WERI-Rb-1 (cell line): ENCODE data around the gene SSTR4.

ENCODE experiments used
- DNase-seq: peaks from one replicate; pipeline ENCODE4 v3.0.0-alpha.2; 2020
- H3K27ac ChIP-seq: fragments of 250-450 bp; sonication (Bioruptor Pico); 2 replicates; pipeline ENCODE4 v1.5.1; 2020; ENCODE audit warnings: mild to moderate bottlenecking, moderate library complexity
- H3K27me3 ChIP-seq: fragments of 250-450 bp; sonication (Bioruptor Pico); 2 replicates; pipeline ENCODE4 v1.5.1; 2021; ENCODE audit warnings: mild to moderate bottlenecking, low read depth, moderate library complexity; ENCODE audit not compliant: insufficient read depth, severe bottlenecking
- H3K36me3 ChIP-seq: fragments of 250-450 bp; sonication (Bioruptor Pico); 2 replicates; pipeline ENCODE4 v1.5.1; 2020; ENCODE audit warnings: mild to moderate bottlenecking, moderate library complexity
- H3K4me3 ChIP-seq: 2 replicates; pipeline ENCODE4 v1.5.1; 2011; ENCODE audit warnings: low read depth, mild to moderate bottlenecking, control low read depth, low read length
- H3K9me3 ChIP-seq: fragments of 250-450 bp; sonication (Bioruptor Pico); 2 replicates; pipeline ENCODE4 v1.5.1; 2021; ENCODE audit warnings: mild to moderate bottlenecking, moderate library complexity; ENCODE audit not compliant: severe bottlenecking
- CTCF ChIP-seq: IDR thresholded peaks from 2 replicates; pipeline ENCODE4 v1.5.1; 2011; ENCODE audit warnings: low read depth, mild to moderate bottlenecking, control low read depth, inconsistent platforms, low read length

The SSTR4 gene

DNA sequence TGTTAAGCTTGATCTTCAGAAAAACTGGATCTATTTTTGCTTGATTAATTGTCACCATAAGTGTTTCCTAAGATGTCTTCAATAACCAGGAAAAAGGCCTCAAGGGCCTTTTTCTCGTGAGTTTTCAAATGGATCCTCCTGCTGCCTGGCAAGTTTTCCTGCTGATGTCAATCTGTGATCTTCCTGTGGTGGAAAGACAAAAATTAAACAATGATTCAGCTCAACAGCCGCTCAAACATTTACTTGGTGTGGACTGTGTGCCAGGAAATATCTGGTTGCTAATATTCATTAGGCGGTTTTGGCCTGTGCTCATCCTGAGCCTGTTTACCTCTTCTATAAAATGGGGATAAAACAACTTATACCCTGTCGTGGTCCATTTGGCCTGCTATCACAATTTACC, 35.4 kb upstream of the SSTR4 start:
- no peak overlapping the region for H3K27ac ChIP-seq
- no peak for TF ChIP-seq CTCF

GRCh38 chr20:23000232-23000947, 34.7 kb upstream of the SSTR4 start:
- H3K36me3 ChIP-seq, result no peaks in the 10 kb centered on the region
- H3K27me3 ChIP-seq, result peaks cover 94% of the 10 kb centered on the region
- TF ChIP-seq CTCF, result no peak
- DNase-seq, result no peak
- no peak overlapping the region for H3K27ac ChIP-seq
- H3K9me3 ChIP-seq, result no peaks in the 10 kb centered on the region
- H3K4me3 ChIP-seq, result no peak overlapping the region

More for the DNA sequence above, 35.4 kb upstream of the SSTR4 start:
- no peak for DNase-seq
- H3K4me3 ChIP-seq, result no peak overlapping the region
- H3K9me3 ChIP-seq, result no peaks in the 10 kb centered on the region
- peaks cover 93% of the 10 kb centered on the region for H3K27me3 ChIP-seq
- H3K36me3 ChIP-seq, result no peaks in the 10 kb centered on the region

- DNase-seq, result no peak
These were observed 32.8 kb upstream of the SSTR4 start for GRCh38 chr20:23002276-23002675.

DNA sequence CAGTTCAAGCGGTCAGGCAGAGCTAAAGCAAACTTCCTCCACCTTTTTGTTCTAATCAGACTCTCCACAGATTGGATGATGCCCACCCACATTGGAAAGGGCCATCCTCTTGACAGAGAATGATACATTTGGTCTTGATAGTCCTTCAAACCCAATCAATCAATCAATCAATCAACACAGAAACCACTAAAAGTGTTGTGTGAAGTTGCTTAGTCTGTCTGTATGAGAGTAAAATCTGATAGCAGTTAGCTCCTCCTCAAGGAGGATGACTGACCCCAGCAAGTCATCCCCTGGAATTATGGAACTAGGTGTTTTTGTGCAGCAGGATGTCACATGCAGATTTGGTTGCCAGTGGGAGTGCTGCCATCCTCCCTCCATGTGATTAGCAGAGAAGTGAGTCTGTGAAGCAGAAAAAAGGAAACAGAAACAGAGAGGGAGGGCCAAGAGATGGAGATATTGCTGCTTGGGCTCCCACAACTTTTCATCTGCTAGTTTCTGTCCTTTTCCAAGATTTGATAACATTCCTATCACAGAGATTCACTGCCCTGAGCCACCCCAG, 32.0 kb upstream of the SSTR4 start:
- Histone ChIP-seq H3K27ac (no peak overlapping the region), H3K27me3 (peaks cover 77% of the 10 kb centered on the region), H3K9me3 (no peaks in the 10 kb centered on the region), H3K4me3 (no peak overlapping the region), H3K36me3 (no peaks in the 10 kb centered on the region)
- DNase-seq, result no peak
- no peak for TF ChIP-seq CTCF

More at GRCh38 chr20:23002276-23002675, 32.8 kb upstream of the SSTR4 start:
- Histone ChIP-seq H3K36me3 (no peaks in the 10 kb centered on the region), H3K9me3 (no peaks in the 10 kb centered on the region), H3K4me3 (no peak overlapping the region), H3K27me3 (peaks cover 81% of the 10 kb centered on the region), H3K27ac (no peak overlapping the region)
- TF ChIP-seq CTCF, result no peak

DNA sequence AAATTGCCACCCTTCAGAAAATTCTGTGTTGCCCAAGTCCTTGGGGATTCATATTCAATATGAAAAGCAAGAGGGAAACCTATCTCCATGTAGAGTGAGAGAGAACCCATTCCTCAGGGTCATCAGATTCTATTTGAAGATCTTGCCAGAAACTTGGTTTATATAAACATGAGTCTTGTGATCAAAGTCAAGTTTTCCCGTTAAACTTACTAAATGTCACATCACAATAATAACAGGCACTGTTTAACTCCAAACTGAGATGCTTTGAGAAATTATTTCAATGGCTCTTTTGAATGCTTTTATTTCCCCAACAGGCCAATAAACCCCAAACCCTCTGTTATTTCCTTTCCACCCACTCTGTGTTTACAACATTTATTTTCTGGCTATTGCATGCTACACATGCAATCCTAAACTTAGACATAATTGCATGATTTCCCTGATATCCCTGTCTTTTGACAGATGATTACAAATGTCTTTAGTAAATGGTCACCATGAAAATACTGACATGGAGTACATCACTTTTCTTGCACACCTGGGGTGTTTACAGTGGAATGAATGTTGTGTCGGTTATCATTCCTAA, 31.1 kb upstream of the SSTR4 start:
- no peak for TF ChIP-seq CTCF
- H3K36me3 ChIP-seq, result no peaks in the 10 kb centered on the region

More for the DNA sequence above, 31.1 kb upstream of the SSTR4 start:
- DNase-seq, result no peak
- no peak overlapping the region for H3K27ac ChIP-seq
- peaks cover 71% of the 10 kb centered on the region for H3K27me3 ChIP-seq
- no peak overlapping the region for H3K4me3 ChIP-seq
- no peaks in the 10 kb centered on the region for H3K9me3 ChIP-seq
